Bone marrow (tissue), 2 donors: ENCODE measurements around the gene A4GNT.

Experiments
- DNase-seq, 2 donors: peaks; one replicate each; lab custom pipeline; 2025; lab: John Stamatoyannopoulos, UW

The A4GNT gene

GRCh38 chr3:138078901-138079344 is 53.3 kb downstream of the A4GNT start:
- no peak for DNase-seq

DNA sequence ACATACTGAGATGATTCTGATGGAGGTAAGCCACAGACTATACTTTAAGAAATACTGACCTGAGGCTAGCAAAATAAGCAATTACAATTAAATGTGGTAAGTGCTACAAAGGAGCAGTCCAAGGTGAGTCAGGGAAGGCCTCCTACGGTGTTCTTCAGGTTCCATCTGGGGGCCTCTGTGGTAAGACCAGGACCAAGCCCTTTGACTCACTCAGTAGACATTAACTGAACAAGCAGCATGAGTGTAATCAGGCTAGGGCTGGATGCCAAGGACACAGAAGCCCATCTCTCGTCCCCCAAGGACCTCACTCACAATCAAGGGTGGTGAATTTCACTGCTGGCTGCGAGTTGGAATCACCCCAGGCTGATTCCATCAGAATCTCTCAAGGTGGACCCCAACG is 54.1 kb downstream of the A4GNT start:
- DNase-seq: no peak
